ENCODE data around the gene GAREM1. TPM values are rescaled to one million over a fixed set of nuclear protein-coding genes. Genes with fewer than 3 reads are reported as not detected.
"Not testable (repeated sequence)": the region's sequence is repeated elsewhere in the genome, so short reads cannot be mapped to it uniquely, and the experiment has no call there.

GAREM1 gene
- total and polyA plus RNA-seq, 8 donors: 2.5 to 60.3 (median 16.2) TPM

- Histone ChIP-seq H3K9me3 (no peaks in the 10 kb centered on the region), H3K27me3 (no peaks in the 10 kb centered on the region), H3K27ac (no peak overlapping the region), H3K36me3 (no peaks in the 10 kb centered on the region), H3K4me1 (no peaks in the 10 kb centered on the region), H3K4me3 (no peak overlapping the region)
- no peak for DNase-seq
- TF ChIP-seq POLR2AphosphoS5 (IDR thresholded peaks at IDR 0.05) (no peak), EP300 (IDR thresholded peaks at IDR 0.05) (no peak), POLR2A (IDR thresholded peaks at IDR 0.05) (no peak)
- TF ChIP-seq, protein P1, sequence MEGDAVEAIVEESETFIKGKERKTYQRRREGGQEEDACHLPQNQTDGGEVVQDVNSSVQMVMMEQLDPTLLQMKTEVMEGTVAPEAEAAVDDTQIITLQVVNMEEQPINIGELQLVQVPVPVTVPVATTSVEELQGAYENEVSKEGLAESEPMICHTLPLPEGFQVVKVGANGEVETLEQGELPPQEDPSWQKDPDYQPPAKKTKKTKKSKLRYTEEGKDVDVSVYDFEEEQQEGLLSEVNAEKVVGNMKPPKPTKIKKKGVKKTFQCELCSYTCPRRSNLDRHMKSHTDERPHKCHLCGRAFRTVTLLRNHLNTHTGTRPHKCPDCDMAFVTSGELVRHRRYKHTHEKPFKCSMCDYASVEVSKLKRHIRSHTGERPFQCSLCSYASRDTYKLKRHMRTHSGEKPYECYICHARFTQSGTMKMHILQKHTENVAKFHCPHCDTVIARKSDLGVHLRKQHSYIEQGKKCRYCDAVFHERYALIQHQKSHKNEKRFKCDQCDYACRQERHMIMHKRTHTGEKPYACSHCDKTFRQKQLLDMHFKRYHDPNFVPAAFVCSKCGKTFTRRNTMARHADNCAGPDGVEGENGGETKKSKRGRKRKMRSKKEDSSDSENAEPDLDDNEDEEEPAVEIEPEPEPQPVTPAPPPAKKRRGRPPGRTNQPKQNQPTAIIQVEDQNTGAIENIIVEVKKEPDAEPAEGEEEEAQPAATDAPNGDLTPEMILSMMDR (IDR thresholded peaks at IDR 0.05): no peak
- intact Hi-C loops (cut with DNase I; ENCODE audit: low total_unique reads): no loop called here
- WGBS, 5 donors: 80 to 94% (median 90%) methylated on average over 2 of the region's 2 CpGs
Measured at GRCh38 chr18:32242395-32242794, 228.3 kb downstream of the GAREM1 start.

GRCh38 chr18:32238635-32239268, 231.9 kb downstream of the GAREM1 start:
- Histone ChIP-seq H3K27ac (no peak overlapping the region), H3K9me3 (peaks cover 0 to 1% (median 0%) of the 10 kb centered on the region in 4 donors), H3K4me3 (no peak overlapping the region), H3K36me3 (no peaks in the 10 kb centered on the region), H3K4me1 (no peaks in the 10 kb centered on the region), H3K27me3 (no peaks in the 10 kb centered on the region)
- TF ChIP-seq EP300 (IDR thresholded peaks at IDR 0.05): no peak
- TF ChIP-seq POLR2AphosphoS5 (IDR thresholded peaks at IDR 0.05): no peak
- no peak for TF ChIP-seq POLR2A (IDR thresholded peaks at IDR 0.05)
- TF ChIP-seq, protein P1 (IDR thresholded peaks at IDR 0.05): no peak
- 91 to 96% (median 91%) methylated on average over 5 of the region's 5 CpGs for WGBS, 5 donors
- intact Hi-C loops (cut with DNase I; ENCODE audit: low total_unique reads): no loop called here
- no peak for DNase-seq

DNA sequence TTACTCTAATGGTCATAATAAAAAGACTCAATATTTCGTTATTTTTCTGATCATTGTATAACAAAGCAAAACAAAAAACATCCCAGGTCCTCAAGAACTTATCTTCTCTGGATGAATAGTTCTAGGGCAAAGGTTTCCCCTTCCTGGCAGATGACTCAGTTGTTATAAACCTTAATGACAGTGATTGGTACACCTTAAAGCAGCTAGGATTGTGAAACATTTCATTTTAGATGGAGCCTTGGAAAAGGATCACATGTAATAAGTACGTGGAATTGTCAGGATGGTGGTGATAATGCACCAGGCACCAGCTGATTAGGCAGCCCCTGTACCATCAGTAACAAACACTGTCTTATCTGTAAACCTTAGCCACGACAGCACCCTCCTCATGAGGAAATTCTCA, 233.6 kb downstream of the GAREM1 start:
- 58 to 68% (median 65%) methylated on average over 3 of the region's 3 CpGs for WGBS, 5 donors
- Histone ChIP-seq H3K4me1 (no peaks in the 10 kb centered on the region), H3K4me3 (no peak overlapping the region), H3K36me3 (no peaks in the 10 kb centered on the region), H3K27ac (no peak overlapping the region), H3K27me3 (no peaks in the 10 kb centered on the region), H3K9me3 (peaks cover 0 to 6% (median 0%) of the 10 kb centered on the region in 4 donors)
- TF ChIP-seq POLR2AphosphoS5 (IDR thresholded peaks at IDR 0.05) (no peak), EP300 (IDR thresholded peaks at IDR 0.05) (no peak), POLR2A (IDR thresholded peaks at IDR 0.05) (no peak)
- TF ChIP-seq, protein P1 (IDR thresholded peaks at IDR 0.05): no peak
- intact Hi-C loops (cut with DNase I; ENCODE audit: low total_unique reads): no loop called here
- no peak for DNase-seq

GRCh38 chr18:32233348-32233747, 237.3 kb downstream of the GAREM1 start:
- H3K27ac ChIP-seq; H3K36me3 ChIP-seq; H3K9me3 ChIP-seq; H3K4me3 ChIP-seq; DNase-seq; H3K4me1 ChIP-seq; intact Hi-C loops (cut with DNase I; ENCODE audit: low total_unique reads); H3K27me3 ChIP-seq: not testable (repeated sequence)
- whole genome bisulfite sequencing, 5 donors: 93 to 98% (median 94%) methylated on average over 14 to 15 of the region's 15 CpGs

DNA sequence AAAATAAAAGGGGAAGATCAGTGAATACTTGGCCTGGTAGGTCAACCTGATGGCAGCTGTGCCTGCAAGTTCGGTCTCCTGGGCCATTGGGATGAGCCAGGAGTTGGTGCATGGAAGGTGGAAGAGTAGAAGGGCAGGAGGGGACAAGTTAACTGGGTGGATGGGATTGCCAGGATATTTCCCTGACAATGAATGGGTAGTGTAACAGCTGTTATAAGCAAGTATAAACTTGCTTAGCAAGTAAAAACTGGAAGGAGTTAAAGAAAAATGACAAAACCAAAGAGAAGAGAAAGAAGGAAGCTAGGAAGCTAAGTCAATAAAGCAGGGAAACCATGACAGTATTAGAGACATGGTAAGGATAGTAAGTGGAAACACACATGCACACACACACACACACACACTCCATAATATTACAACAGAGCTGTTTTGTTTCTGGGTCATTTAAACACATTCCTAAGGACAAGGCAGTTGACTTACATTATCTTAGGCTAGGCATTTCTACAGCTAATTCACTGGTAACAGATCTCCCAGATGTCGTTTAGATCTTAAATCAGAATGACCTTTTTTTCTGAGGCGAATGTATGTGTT, 251.2 kb downstream of the GAREM1 start:
- H3K36me3 ChIP-seq: no peaks in the 10 kb centered on the region
- no peaks in the 10 kb centered on the region for H3K27me3 ChIP-seq
- H3K9me3 ChIP-seq: no peaks in the 10 kb centered on the region
- no peaks in the 10 kb centered on the region for H3K4me1 ChIP-seq
- no peak overlapping the region for H3K4me3 ChIP-seq
- no peak overlapping the region for H3K27ac ChIP-seq
- WGBS, 5 donors: 65 to 75% (median 71%) methylated on average over 3 of the region's 3 CpGs
- DNase-seq: no peak
- intact Hi-C loops (cut with DNase I; ENCODE audit: low total_unique reads): no loop called here
- TF ChIP-seq POLR2AphosphoS5 (IDR thresholded peaks at IDR 0.05) (no peak), EP300 (IDR thresholded peaks at IDR 0.05) (no peak), POLR2A (IDR thresholded peaks at IDR 0.05) (no peak)
- TF ChIP-seq, protein P1 (IDR thresholded peaks at IDR 0.05): no peak
